ENCODE results near the gene KRI1.

GRCh38 chr19:10543059-10543419 lies 22.8 kb downstream of the KRI1 start:
- TF ChIP-seq CTCF (IDR thresholded peaks at IDR 0.05): no peak
- no peak for TF ChIP-seq POLR2A (IDR thresholded peaks at IDR 0.05)

Measured in adrenal gland (tissue), 5 donors.